SK-N-SH treated with all-trans-retinoic acid at 6 μM for 48 hours (cell line): ENCODE data around the gene UNC13C.

Experiments used
- ATAC-seq: fragments of 200-7000 bp; cut with Tn5 transposase; 3 replicates; pipeline ENCODE4 v1.9.1; 2020; ENCODE audit warnings: mild to moderate bottlenecking, moderate library complexity
- ARNTL ChIP-seq: fragments of 450-650 bp; formaldehyde crosslinking; IDR thresholded peaks from 2 replicates; pipeline ENCODE4 v1.5.0; 2020; ENCODE audit warnings: low read depth, mild to moderate bottlenecking, moderate library complexity, borderline replicate concordance
- BACH2 ChIP-seq: fragments of 250-450 bp; sonication (Bioruptor Pico); IDR thresholded peaks from 2 replicates; pipeline ENCODE4 v1.9.0; 2021; ENCODE audit warnings: mild to moderate bottlenecking, borderline replicate concordance
- CSDC2 ChIP-seq: fragments of 250-450 bp; sonication (Bioruptor Pico); IDR thresholded peaks from 2 replicates; pipeline ENCODE4 v1.5.0; 2020; ENCODE audit warnings: mild to moderate bottlenecking, moderate library complexity
- ESRRG ChIP-seq: fragments of 250-450 bp; sonication (Bioruptor Pico); IDR thresholded peaks from 2 replicates; pipeline ENCODE4 v1.6.1; 2021; ENCODE audit warnings: mild to moderate bottlenecking
- GLIS3 ChIP-seq: fragments of 250-450 bp; sonication (Bioruptor Pico); IDR thresholded peaks from 2 replicates; pipeline ENCODE4 v1.5.0; 2020; ENCODE audit warnings: mild to moderate bottlenecking, moderate library complexity
- ISL1 ChIP-seq: fragments of 250-450 bp; sonication (Bioruptor Pico); IDR thresholded peaks from 2 replicates; pipeline ENCODE4 v2.1.2; 2022; ENCODE audit warnings: mild to moderate bottlenecking, moderate library complexity
- PPARA ChIP-seq: fragments of 250-450 bp; sonication (Bioruptor Pico); IDR thresholded peaks from 2 replicates; pipeline ENCODE4 v1.5.0; 2020; ENCODE audit warnings: mild to moderate bottlenecking, borderline replicate concordance
- RARB ChIP-seq: fragments of 250-450 bp; sonication (Bioruptor Pico); IDR thresholded peaks from 2 replicates; pipeline ENCODE4 v1.8.0; 2021; ENCODE audit warnings: mild to moderate bottlenecking, moderate library complexity
- TOX ChIP-seq: fragments of 250-450 bp; sonication (Bioruptor Pico); IDR thresholded peaks from 2 replicates; pipeline ENCODE4 v1.8.0; 2021; ENCODE audit warnings: mild to moderate bottlenecking, moderate library complexity, borderline replicate concordance
- ZC3H10 ChIP-seq: fragments of 250-450 bp; sonication (Bioruptor Pico); IDR thresholded peaks from 2 replicates; pipeline ENCODE4 v1.5.1; 2021; ENCODE audit warnings: mild to moderate bottlenecking, moderate library complexity
- ZFP3 ChIP-seq: fragments of 250-450 bp; sonication (Bioruptor Pico); IDR thresholded peaks from 2 replicates; pipeline ENCODE4 v1.5.0; 2020; ENCODE audit warnings: mild to moderate bottlenecking, moderate library complexity
- ZFP30 ChIP-seq: fragments of 450-650 bp; formaldehyde crosslinking; IDR thresholded peaks from 2 replicates; pipeline ENCODE4 v1.5.0; 2022; ENCODE audit warnings: mild to moderate bottlenecking, moderate library complexity
- ZNF565 ChIP-seq: fragments of 450-650 bp; formaldehyde crosslinking; conservative IDR thresholded peaks from 2 replicates; pipeline ENCODE4 v1.5.0; 2020; ENCODE audit warnings: low read depth, mild to moderate bottlenecking, moderate library complexity
- ZNF70 ChIP-seq: fragments of 450-650 bp; formaldehyde crosslinking; IDR thresholded peaks from 2 replicates; pipeline ENCODE4 v1.5.0; 2020; ENCODE audit warnings: mild to moderate bottlenecking, moderate library complexity
- ZNF8 ChIP-seq: fragments of 450-650 bp; formaldehyde crosslinking; IDR thresholded peaks from 2 replicates; pipeline ENCODE4 v1.5.0; 2020; ENCODE audit warnings: mild to moderate bottlenecking, moderate library complexity
- TF ChIP-seq, protein P1 (sequence below): fragments of 250-450 bp; sonication (Bioruptor Pico); IDR thresholded peaks from 2 replicates; pipeline ENCODE4 v1.5.1; 2020; ENCODE audit warnings: low read depth, mild to moderate bottlenecking, moderate library complexity
- TF ChIP-seq, protein P2 (sequence below): fragments of 250-450 bp; sonication (Bioruptor Pico); IDR thresholded peaks from 2 replicates; pipeline ENCODE4 v1.5.1; 2021; ENCODE audit warnings: mild to moderate bottlenecking, moderate library complexity
- TF ChIP-seq, protein P3 (sequence below): fragments of 250-450 bp; sonication (Bioruptor Pico); IDR thresholded peaks from 2 replicates; pipeline ENCODE4 v1.8.0; 2021; ENCODE audit warnings: low read depth, mild to moderate bottlenecking, moderate library complexity, borderline replicate concordance
- TF ChIP-seq, protein P4 (sequence below): fragments of 250-450 bp; sonication (Bioruptor Pico); IDR thresholded peaks from 2 replicates; pipeline ENCODE4 v1.5.0; 2020; ENCODE audit warnings: mild to moderate bottlenecking, moderate library complexity
- TF ChIP-seq, protein P5 (sequence below): fragments of 250-450 bp; sonication (Bioruptor Pico); IDR thresholded peaks from 2 replicates; pipeline ENCODE4 v1.8.0; 2020; ENCODE audit warnings: mild to moderate bottlenecking, moderate library complexity, borderline replicate concordance

The UNC13C gene

DNA sequence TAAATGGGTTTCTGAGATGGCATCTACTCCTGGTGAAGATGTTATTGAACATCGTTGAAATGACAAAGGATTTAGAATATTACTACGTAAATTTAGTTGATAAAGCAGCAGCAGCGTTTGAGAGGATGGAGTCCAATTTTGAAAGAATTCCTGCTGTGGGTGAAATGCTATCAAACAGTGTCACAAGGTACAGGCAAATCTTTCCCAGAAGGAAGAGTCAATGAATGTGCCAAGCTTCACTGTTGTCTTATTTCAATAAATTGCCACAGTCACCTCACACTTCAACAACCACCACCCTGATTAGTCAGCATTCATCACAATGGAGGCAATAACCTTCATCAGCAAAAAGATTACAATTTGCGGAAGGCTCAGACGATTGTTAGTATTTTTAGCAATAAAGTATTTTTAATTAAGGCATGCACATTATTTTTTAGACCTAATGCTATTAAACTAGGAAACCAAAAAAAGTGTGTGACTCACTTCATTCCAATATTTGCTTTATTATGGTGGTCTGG lies 142.8 kb downstream of the UNC13C start (continued):
- TF ChIP-seq, protein P1, sequence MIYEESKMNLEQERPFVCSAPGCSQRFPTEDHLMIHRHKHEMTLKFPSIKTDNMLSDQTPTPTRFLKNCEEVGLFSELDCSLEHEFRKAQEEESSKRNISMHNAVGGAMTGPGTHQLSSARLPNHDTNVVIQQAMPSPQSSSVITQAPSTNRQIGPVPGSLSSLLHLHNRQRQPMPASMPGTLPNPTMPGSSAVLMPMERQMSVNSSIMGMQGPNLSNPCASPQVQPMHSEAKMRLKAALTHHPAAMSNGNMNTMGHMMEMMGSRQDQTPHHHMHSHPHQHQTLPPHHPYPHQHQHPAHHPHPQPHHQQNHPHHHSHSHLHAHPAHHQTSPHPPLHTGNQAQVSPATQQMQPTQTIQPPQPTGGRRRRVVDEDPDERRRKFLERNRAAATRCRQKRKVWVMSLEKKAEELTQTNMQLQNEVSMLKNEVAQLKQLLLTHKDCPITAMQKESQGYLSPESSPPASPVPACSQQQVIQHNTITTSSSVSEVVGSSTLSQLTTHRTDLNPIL = no peak
- TF ChIP-seq, protein P2, sequence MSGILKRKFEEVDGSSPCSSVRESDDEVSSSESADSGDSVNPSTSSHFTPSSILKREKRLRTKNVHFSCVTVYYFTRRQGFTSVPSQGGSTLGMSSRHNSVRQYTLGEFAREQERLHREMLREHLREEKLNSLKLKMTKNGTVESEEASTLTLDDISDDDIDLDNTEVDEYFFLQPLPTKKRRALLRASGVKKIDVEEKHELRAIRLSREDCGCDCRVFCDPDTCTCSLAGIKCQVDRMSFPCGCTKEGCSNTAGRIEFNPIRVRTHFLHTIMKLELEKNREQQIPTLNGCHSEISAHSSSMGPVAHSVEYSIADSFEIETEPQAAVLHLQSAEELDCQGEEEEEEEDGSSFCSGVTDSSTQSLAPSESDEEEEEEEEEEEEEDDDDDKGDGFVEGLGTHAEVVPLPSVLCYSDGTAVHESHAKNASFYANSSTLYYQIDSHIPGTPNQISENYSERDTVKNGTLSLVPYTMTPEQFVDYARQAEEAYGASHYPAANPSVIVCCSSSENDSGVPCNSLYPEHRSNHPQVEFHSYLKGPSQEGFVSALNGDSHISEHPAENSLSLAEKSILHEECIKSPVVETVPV (CRISPR knock-in tag) = no peak

DNA sequence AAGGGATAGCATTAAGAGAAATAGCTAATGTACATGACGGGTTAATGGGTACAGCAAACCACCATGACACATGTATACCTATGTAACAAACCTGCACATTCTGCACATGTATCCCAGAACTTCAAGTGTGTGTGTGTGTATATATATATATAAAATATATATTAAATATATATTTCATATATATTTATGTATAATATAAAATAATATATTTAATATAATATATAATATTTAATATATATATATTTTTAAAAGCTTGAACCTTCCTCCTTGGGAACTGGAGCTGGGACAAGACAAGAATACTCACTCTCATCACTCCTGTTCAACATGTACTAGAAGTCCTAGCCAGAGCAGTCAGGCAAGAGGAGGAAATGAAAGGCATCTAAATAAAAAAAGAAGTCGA lies 149.3 kb downstream of the UNC13C start:
- TF ChIP-seq PPARA (CRISPR knock-in tag) (no peak), RARB (CRISPR knock-in tag) (no peak), ESRRG (no peak), ZFP3 (no peak), TOX (no peak), ARNTL (CRISPR knock-in tag) (no peak), CSDC2 (CRISPR knock-in tag) (no peak), ISL1 (CRISPR knock-in tag) (no peak), ZNF70 (CRISPR knock-in tag) (no peak), GLIS3 (CRISPR knock-in tag) (no peak), ZNF8 (CRISPR knock-in tag) (no peak), BACH2 (CRISPR knock-in tag) (no peak), ZFP30 (no peak), ZC3H10 (CRISPR knock-in tag) (no peak), ZNF565 (no peak)
- TF ChIP-seq, protein P3, sequence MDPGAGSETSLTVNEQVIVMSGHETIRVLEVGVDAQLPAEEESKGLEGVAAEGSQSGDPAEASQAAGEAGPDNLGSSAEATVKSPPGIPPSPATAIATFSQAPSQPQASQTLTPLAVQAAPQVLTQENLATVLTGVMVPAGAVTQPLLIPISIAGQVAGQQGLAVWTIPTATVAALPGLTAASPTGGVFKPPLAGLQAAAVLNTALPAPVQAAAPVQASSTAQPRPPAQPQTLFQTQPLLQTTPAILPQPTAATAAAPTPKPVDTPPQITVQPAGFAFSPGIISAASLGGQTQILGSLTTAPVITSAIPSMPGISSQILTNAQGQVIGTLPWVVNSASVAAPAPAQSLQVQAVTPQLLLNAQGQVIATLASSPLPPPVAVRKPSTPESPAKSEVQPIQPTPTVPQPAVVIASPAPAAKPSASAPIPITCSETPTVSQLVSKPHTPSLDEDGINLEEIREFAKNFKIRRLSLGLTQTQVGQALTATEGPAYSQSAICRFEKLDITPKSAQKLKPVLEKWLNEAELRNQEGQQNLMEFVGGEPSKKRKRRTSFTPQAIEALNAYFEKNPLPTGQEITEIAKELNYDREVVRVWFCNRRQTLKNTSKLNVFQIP = no peak
- TF ChIP-seq, protein P4, sequence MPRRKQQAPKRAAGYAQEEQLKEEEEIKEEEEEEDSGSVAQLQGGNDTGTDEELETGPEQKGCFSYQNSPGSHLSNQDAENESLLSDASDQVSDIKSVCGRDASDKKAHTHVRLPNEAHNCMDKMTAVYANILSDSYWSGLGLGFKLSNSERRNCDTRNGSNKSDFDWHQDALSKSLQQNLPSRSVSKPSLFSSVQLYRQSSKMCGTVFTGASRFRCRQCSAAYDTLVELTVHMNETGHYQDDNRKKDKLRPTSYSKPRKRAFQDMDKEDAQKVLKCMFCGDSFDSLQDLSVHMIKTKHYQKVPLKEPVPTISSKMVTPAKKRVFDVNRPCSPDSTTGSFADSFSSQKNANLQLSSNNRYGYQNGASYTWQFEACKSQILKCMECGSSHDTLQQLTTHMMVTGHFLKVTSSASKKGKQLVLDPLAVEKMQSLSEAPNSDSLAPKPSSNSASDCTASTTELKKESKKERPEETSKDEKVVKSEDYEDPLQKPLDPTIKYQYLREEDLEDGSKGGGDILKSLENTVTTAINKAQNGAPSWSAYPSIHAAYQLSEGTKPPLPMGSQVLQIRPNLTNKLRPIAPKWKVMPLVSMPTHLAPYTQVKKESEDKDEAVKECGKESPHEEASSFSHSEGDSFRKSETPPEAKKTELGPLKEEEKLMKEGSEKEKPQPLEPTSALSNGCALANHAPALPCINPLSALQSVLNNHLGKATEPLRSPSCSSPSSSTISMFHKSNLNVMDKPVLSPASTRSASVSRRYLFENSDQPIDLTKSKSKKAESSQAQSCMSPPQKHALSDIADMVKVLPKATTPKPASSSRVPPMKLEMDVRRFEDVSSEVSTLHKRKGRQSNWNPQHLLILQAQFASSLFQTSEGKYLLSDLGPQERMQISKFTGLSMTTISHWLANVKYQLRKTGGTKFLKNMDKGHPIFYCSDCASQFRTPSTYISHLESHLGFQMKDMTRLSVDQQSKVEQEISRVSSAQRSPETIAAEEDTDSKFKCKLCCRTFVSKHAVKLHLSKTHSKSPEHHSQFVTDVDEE (CRISPR knock-in tag) = no peak
- TF ChIP-seq, protein P2 (CRISPR knock-in tag) = no peak
- TF ChIP-seq, protein P5, sequence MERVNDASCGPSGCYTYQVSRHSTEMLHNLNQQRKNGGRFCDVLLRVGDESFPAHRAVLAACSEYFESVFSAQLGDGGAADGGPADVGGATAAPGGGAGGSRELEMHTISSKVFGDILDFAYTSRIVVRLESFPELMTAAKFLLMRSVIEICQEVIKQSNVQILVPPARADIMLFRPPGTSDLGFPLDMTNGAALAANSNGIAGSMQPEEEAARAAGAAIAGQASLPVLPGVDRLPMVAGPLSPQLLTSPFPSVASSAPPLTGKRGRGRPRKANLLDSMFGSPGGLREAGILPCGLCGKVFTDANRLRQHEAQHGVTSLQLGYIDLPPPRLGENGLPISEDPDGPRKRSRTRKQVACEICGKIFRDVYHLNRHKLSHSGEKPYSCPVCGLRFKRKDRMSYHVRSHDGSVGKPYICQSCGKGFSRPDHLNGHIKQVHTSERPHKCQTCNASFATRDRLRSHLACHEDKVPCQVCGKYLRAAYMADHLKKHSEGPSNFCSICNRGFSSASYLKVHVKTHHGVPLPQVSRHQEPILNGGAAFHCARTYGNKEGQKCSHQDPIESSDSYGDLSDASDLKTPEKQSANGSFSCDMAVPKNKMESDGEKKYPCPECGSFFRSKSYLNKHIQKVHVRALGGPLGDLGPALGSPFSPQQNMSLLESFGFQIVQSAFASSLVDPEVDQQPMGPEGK (CRISPR knock-in tag) = no peak
- TF ChIP-seq, protein P1 = no peak
- no peak for ATAC-seq
